COLO829 (cell line): ENCODE results near the gene SLC22A4.

Experiments used
- DNase-seq: peaks from one replicate; pipeline ENCODE4 v3.0.0; 2012; ENCODE audit warnings: low spot score

Gene SLC22A4

DNA sequence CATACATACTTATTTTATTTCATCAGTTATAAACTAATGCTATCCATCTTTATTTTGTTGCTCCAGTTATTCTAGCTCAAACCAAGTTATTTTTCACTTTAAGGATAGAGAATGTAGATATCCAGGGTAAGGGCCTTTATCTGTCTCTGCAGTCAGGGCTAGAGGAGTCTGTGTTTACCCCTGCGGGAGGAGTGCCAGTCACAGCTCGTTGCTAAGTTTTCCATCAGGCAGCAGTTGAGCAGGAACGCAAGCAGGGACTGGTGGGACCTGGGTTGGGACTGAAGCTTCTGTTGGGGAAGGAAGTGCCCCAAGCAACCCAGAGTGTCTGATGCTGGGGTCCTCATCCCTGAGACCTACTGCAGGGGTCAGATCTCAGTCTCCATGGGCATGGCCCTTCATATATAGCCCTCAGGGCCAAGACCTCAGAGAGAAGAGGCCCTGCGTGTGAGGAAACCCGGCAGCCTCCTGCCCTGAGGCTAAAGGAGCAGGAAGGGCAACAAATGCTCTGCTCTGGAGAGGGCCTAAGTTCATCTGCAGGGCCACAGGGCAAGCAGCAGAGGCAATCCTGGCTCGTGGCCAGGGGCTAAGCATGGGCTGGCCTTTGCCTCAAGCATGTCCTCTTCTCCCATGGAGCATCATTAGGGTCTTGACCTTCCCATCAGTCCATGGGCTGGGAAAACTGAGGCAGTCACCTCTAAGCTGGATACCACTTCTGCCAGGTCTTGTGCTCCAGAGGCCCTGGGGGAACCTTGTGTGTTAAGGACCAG, 6.6 kb downstream of the SLC22A4 start:
- no peak for DNase-seq

DNA sequence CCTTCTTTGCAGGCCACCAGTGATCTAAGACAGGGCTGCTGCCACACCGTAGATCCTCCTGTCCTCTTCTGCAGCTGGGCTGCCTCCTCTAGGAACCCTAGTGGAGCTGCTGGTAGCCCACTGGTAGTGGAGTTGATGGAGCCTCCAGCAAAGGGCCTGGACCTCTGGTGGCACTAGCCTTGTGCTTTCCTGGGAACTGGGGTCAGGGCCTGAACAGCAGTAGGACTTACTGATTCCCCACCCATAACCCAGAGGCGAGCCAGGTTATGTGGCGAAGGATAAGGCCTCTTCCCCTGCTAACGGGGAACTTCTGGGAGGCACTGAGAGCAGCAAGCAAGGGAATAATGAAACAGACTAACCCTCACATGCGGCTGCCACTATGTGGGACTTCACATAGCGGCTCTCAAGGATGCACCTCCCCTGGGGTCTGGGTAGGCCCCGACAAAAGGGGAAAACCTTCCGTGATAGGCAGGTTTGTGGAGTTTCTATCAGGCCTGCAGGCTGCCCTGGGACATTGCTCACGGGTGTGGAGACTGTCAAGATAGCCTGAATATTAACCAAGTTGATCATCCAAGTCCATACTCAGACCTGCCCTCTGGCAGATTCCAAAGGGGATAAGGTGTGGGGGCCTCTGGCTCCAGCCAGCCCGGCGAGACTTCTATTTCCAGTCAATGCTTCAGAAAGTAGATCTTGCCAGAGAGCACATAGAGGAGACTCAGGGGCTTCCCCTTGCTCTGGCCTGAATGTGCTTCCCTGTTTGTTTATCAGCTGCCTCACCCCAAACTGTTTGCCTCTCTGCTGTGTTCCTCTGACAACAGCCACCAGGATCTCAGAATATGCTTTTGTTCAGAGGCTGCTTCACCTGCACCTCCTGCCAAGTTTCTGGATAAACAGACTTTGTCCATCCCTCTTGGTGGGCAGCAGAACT, 7.4 kb downstream of the SLC22A4 start:
- no peak for DNase-seq

DNA sequence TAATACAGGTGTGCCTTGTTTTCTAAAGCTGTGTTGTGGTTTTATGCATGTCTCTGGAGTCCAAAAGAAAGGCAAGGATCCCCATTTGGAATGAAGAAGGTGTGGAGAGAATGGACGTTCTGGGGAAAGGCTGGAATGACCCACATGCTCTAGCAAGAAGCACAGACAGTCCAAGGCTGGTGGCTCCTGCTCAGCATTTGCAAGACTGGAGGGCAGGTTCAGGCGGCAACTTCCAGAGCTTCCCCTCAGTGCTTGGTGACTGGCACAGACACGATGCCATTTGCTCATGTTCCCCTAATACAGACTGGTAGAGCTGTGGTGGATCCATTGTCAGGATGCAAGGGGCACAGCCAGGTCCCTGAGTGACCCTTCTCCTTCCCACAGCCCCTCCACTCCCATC, 8.2 kb downstream of the SLC22A4 start:
- no peak for DNase-seq

DNA sequence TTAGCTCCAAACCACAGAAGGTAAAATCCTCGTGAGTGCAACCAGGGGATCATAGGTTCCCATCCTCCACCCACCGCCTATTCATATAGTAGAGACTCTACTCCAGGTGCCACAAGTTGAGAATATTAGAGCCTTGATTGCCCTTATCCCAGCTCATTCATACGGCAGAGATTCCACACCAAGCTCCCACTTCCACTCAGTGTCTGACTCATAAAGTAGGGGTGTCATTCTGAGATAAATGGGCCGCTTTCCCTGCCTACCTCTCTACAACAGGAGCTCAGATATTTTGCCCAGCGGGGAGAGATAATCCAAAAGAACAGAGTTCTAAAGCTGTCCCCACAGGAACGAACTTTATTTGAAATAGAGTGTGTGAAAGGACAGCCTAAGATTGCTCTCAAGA, 9.4 kb downstream of the SLC22A4 start:
- no peak for DNase-seq

DNA sequence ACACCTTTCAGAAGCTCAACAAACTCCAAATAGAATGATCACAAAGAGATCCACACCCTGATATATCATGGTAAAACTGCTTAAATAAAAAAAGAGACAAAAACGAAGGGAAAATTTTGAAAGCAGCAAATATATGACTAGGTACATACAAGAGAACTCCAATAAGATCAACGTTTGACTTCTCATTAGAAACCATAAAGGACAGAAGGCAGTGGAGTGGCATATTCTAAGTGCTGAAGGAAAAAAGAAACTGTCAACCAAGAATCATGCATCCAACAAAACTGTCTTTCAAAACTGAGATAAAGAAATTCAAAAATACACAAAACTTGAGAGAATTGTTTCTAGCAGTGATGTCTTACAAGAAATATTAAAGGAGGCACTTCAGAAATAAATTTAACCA, 11.2 kb downstream of the SLC22A4 start:
- no peak for DNase-seq

DNA sequence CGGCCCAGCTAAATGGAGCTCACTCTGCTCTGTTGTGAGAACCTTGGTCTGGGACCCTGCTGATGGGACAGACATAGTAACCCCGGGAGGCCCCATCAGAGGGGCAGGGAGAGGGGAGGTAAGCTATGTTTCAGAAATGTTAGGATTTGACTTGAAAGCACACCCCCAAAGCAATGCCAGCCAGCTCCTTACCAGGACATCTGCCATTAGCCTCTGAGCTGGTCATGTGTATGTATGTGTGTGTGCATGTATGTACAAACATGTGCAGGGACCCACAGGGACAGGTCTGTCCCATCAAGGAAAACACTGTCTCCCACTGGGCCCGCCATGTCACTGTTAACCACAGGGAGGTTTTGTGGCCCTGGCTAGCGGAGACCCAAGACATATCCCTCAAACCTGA, 14.5 kb downstream of the SLC22A4 start:
- no peak for DNase-seq

DNA sequence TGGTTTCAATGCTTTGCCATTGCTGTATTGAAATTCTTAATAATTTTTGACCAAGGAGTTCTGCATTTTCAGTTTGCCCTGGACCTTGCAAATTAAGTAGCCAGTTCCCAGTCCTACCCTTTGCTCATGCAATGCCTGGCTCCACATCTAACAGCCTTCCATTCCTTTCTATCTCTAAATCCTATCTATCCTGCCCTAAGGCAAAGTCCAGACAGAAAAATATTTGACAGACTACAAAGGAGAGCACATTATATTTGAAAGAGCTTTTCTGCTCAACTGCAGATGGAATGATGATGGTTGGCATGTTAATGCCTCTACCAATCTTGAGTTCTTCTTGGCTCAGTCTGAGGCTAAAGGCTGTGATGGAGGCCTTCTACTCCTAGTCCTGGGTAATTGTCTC, 15.5 kb downstream of the SLC22A4 start:
- DNase-seq: no peak

DNA sequence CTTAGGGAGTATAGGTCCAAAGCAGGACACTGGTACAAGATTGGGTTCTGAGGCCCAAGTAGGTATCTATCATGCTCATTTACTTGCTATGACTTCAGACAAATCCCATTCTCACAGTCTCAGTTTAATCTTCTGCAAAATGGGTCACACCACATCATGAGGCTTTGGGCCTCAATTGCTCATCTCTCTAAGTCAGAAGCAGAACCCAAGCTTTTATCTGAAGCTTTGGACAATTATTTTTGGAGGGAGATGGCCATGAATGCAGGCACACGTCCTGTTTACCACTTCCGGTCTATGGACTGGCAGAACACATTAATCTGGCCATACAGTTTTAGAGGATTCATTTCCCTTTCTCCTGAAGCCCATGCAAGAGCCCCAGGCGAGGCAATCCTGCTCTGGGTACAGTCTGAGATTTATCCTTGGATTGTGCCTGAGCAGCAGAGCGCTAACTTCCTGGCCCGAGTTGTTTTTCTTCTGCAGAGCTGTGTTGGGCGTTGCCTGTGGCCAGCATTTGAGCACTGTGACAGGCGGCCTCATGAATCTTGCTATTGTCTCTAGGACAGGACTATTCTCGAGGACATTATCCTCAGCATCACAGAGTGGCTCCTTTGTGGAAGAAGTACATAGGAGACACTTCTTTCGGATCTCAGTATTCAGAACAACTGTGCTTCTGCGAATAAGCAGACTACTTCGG, 16.1 kb downstream of the SLC22A4 start:
- DNase-seq: no peak

DNA sequence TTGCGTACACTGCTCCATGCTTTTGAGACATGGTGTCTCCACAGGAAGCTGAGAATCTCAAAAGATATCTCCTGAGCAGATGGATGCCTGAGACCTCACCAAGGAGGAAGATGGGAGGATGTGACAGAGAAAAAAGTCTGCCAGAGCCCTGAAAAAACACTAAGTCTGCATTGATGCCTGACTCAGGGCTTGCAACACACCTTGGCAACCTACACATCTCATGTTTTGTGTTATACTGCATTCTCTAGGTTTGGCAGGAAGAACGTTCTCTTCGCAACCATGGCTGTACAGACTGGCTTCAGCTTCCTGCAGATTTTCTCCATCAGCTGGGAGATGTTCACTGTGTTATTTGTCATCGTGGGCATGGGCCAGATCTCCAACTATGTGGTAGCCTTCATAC, 19.2 kb downstream of the SLC22A4 start:
- DNase-seq: no peak

DNA sequence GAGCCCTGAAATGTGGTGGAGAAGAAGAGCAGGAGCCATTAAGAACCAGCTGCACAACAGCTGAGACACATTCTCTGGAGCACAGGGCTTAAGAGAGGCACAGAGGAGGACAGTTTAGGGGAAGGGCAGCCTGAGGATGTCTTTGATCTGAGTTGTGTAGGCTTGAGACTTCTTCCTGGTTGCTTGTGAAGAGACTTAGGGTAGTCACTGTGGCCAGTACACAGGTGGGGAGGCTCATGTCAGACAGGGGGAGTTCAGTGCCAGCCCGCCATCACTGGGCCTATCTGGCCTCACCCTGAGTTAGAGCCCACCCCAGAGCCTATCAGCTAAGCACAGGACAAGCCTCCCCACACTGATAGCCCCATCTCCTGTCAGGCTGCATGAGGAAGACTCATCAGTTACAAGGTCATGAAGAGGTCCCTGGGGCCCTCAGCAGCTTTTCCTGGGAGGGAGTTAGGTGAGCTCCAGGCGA, 19.8 kb downstream of the SLC22A4 start:
- no peak for DNase-seq

DNA sequence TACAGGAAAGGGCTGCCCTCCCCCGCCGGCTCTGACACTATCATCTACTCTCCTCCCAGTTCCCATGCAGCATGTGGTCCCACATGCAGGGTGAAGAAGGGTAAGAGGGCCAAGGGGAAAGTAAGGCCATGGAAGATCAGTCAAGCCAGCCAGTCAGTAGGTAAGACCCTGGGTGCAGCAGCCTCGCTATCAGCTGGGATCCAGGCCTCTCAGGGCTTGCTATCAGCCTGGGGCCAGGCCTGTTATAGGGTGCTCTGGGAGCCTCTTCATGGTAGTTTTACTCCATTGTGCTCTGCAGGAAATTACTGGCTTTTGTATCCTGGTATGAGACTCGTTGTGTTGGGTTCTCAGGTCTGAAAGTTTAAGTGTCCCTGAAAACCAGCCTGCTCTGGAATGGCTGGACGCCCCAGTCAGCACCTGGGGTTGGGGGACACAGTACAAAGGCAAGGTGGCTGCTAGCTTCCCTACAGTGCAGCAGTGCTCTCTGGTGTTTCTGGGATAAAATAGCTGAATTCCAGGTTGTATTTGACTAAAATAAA, 21.4 kb downstream of the SLC22A4 start:
- DNase-seq: no peak

DNA sequence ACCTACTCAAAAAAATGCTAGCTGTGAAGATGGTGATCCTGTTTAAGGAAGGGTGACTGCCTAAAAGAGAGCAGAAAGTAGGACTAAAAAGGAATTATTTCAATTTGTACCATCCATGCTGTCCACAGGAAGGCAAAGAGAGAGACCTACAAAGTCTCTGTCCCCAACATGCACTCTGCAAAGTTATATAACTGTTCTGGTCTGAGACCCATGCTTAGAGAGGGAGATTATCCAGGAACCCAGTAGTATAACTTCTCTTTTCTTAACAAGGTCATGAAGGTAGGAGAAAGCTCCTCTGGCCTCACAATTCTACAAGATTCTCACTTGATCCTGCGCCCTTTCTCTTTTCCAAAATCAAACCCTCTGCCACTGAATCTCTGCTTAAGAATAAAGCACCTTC, 25.8 kb downstream of the SLC22A4 start:
- DNase-seq: no peak

DNA sequence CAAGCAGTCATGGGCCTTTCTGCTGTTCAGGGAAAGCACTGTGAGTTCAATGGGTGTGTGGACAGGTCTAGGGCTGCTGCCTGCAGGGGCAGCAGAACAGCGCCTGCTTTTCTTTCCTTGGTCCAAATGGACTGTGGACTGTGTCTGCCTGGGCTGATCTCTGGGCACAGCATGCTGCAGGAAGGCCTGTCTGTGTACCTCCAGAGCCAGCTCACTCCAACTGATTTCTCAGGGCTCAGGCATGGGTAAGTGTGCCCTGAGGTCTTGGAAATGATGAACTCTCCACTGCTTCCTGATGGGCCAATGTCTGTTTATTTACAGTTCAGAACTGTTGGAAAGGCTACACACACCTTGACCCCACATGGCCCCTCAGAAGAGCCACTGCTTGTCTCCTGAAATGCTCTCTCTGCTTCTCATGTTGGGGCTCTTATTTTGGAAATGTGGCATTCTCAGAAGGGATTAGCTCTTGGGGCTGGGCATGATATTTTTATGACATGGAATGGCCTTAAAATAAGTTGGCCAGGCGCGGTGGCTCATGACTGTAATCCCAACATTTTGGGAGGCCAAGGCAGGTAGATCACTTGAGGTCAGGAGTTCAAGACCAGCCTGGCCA, 27.0 kb downstream of the SLC22A4 start:
- DNase-seq: no peak

DNA sequence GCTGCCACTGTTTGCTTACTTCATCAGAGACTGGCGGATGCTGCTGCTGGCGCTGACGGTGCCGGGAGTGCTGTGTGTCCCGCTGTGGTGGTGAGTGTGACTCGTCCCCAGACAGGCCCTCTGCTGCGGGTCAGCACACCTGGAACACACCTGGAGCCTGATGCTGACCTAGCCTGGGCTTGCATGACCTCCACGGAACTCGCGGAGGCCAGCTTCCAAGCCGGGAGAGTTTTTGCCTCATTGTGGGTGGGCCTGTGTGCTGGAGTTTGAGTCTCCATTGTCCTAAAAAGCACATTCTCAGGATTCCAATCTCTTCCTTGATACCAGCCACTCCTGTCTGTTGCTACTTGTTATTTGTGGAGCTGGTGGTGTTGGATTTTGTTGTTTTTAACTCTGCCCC, 28.1 kb downstream of the SLC22A4 start:
- no peak for DNase-seq

DNA sequence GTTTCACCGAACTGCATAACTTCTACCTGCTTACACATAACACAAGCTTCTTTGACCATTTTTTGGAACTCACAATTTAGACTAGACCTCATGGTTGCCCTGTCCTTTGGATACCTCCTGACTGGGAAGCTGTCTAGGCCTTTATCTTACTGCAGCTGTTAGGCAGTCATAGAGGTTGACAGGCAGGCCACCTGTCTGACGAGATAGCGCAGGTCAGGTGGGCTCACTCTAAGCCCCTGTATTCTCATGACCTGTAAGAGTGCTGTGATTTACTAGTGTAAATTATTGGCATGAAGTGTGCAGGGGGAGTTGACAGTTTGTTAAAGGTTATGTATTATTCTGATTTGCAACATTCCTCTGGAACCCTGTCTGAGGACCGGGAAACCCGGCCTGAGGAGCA, 29.0 kb downstream of the SLC22A4 start:
- no peak for DNase-seq

DNA sequence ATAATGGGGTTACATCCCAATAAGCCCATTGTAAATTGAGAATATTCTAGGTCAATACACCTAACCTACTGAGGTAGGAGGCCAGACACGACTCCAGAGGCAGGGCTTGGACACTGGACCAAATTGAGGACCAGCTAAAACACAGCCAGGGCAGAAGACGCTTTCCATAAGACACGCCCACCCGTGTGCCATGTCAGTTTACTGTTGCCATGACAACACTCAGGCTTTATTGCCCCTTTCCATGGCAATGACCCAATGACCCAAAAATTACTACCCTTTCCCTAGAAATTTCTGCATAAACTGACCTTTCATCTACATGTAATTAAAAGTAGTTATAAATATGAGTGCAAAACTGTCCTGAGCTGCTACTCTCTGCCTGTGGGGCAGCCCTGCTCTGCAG, 31.5 kb downstream of the SLC22A4 start:
- no peak for DNase-seq

DNA sequence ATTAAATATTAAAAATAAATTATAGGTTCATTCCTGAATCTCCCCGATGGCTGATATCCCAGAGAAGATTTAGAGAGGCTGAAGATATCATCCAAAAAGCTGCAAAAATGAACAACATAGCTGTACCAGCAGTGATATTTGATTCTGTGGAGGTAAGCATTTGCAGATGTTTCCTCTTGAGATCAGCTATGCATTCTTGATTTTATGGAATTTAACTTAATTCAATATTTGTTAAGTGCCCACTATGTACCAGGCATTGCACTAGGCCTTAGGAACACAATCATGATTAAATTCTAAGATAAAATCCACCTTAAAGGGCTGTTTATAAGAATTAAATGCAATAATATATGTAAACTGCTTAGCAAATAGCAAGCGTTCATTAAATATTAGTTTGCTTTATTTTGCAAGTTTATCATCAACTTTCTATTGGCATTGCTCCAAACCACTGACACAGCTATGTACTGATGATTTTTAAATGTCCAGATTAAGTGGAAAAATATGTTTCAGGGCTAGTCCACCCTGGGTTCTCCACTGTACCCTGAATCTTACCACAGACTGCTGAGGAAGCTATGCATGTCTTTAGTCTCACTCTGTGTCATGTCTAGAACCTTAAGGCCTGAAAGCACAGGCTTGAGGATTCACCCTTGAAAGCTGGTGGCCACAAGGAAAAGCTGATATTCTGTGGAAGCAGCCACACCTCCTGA, 33.2 kb downstream of the SLC22A4 start:
- DNase-seq: no peak

DNA sequence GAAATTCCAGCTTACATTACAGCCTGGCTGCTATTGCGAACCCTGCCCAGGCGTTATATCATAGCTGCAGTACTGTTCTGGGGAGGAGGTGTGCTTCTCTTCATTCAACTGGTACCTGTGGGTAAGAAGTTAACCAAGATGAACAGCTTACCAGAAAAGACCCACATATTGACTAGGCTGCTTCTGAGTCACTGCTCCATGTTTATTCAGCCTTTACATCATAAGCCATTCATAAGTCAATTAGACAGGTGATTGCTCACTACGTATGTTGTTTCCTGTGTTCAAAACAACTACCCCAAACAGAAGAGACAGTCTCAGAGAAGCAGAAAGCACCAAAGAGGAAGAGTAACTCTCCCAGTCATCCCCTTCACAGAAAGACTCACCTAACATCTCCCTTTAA, 40.6 kb downstream of the SLC22A4 start:
- no peak for DNase-seq

DNA sequence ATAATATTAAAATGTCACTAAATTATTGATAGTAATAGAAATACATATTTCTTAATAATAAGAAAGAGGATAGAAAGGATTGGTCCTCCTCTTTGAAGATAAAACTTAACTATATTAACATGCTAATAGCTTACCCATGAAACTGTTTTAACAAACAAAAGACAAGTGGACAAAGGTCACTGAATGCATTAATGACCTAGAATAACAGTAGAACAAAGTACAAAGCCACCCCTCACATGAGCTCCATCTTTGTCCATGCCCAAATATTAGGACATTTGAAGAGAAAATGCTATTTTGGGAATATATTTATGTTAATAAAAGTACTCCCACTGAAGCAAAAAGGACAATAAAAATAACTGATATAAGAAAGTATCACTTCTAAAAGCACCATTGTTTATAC, 41.2 kb downstream of the SLC22A4 start:
- no peak for DNase-seq

DNA sequence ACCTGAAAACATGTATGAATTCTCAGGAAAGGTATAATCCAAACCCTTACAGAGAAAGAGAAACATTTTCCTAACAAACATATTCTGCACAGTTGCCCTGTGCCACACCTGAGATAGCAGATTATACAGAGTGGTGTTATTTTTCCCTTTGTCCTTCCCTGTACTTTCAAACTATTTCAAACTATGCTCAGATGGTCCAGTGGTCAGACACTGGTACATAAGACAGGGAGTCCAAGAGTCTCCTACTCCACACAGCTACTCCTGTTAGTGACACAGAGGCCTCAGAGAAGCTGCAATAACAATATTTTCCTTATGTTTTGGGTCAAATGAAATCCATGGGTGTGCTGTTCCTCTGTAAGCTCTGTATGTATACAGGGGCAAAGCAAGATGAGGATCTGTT, 45.3 kb downstream of the SLC22A4 start:
- DNase-seq: no peak
